Measurements from ENCODE around the gene BNIPL. TPM values are rescaled to one million over a fixed set of nuclear protein-coding genes. Genes with fewer than 3 reads are reported as not detected.

Gene BNIPL
- polyA plus RNA-seq, 1 donor (not counting 4 experiments of a cell fraction or from before 2014, with no cell fraction given), result 9.8 TPM

GRCh38 chr1:151011154-151011850 lies 25.1 kb upstream of the BNIPL start:
- Histone ChIP-seq H4K20me1 (ENCODE audit: control insufficient read depth, extremely low read depth, insufficient read depth, low read length) (no peaks in the 10 kb centered on the region), H3K79me2 (ENCODE audit: control insufficient read depth, insufficient read depth, low read length) (no peaks in the 10 kb centered on the region), H3K9me1 (ENCODE audit: control insufficient read depth, extremely low read depth, insufficient read depth, low read length) (peaks cover 2% of the 10 kb centered on the region), H3K4me3 (ENCODE audit: control insufficient read depth in 2 of 3, extremely low read depth in 1 of 3, insufficient read depth in 2 of 3, low read depth in 1 of 3, low read length in 3 of 3) (no peak overlapping the region), H3K4me2 (ENCODE audit: control insufficient read depth, extremely low read depth, insufficient read depth, low read depth, low read length) (no peak overlapping the region), H2AFZ (ENCODE audit: control insufficient read depth, low read length) (no peak overlapping the region), H3K4me1 (ENCODE audit: control insufficient read depth, extremely low read depth, insufficient read depth, low read length) (peaks cover 26% of the 10 kb centered on the region), H3K36me3 (ENCODE audit: control insufficient read depth in 2 of 2, extremely low read depth in 1 of 2, insufficient read depth in 2 of 2, low read length in 2 of 2) (peaks cover 0 to 4% of the 10 kb centered on the region in 2 experiments), H3K9ac (ENCODE audit: control insufficient read depth, extremely low read depth, insufficient read depth, low read length) (no peak overlapping the region), H3K9me3 (ENCODE audit: control insufficient read depth, low read depth, low read length) (no peaks in the 10 kb centered on the region), H3K27ac (ENCODE audit: control insufficient read depth, insufficient read depth, low read length) (no peak overlapping the region), H3K27me3 (ENCODE audit: control insufficient read depth, extremely low read depth, insufficient read depth, low read length) (no peaks in the 10 kb centered on the region)
- no peak for TF ChIP-seq EZH2 (IDR thresholded peaks at IDR 0.05; ENCODE audit: low read length)
- TF ChIP-seq CTCF (optimal IDR thresholded peaks at IDR 0.05 in 1 of 3, IDR thresholded peaks at IDR 0.05 in 1 of 3, conservative IDR thresholded peaks at IDR 0.05 in 1 of 3; ENCODE audit: extremely low read depth in 1 of 3, insufficient read depth in 2 of 3, low read length in 3 of 3), result no peak
- DNase-seq (ENCODE audit: low read depth, low spot score) (no peak), FAIRE-seq (no peak)
- dilution Hi-C loops (cut with MboI; ENCODE audit: extremely low pct_ligation_motif_present, low sequenced_read_pairs), result no loop called here

- Histone ChIP-seq H3K36me3 (ENCODE audit: control insufficient read depth in 2 of 2, extremely low read depth in 1 of 2, insufficient read depth in 2 of 2, low read length in 2 of 2) (peaks cover 0 to 4% of the 10 kb centered on the region in 2 experiments), H3K9me3 (ENCODE audit: control insufficient read depth, low read depth, low read length) (no peaks in the 10 kb centered on the region), H4K20me1 (ENCODE audit: control insufficient read depth, extremely low read depth, insufficient read depth, low read length) (no peaks in the 10 kb centered on the region), H3K4me2 (ENCODE audit: control insufficient read depth, extremely low read depth, insufficient read depth, low read depth, low read length) (no peak overlapping the region), H3K9me1 (ENCODE audit: control insufficient read depth, extremely low read depth, insufficient read depth, low read length) (peaks cover 2% of the 10 kb centered on the region), H3K4me3 (ENCODE audit: control insufficient read depth in 2 of 3, extremely low read depth in 1 of 3, insufficient read depth in 2 of 3, low read depth in 1 of 3, low read length in 3 of 3) (no peak overlapping the region), H3K27me3 (ENCODE audit: control insufficient read depth, extremely low read depth, insufficient read depth, low read length) (no peaks in the 10 kb centered on the region), H3K79me2 (ENCODE audit: control insufficient read depth, insufficient read depth, low read length) (no peaks in the 10 kb centered on the region), H3K27ac (ENCODE audit: control insufficient read depth, insufficient read depth, low read length) (no peak overlapping the region), H2AFZ (ENCODE audit: control insufficient read depth, low read length) (no peak overlapping the region), H3K9ac (ENCODE audit: control insufficient read depth, extremely low read depth, insufficient read depth, low read length) (no peak overlapping the region), H3K4me1 (ENCODE audit: control insufficient read depth, extremely low read depth, insufficient read depth, low read length) (peaks cover 11% of the 10 kb centered on the region)
- TF ChIP-seq CTCF (optimal IDR thresholded peaks at IDR 0.05 in 1 of 3, IDR thresholded peaks at IDR 0.05 in 1 of 3, conservative IDR thresholded peaks at IDR 0.05 in 1 of 3; ENCODE audit: extremely low read depth in 1 of 3, insufficient read depth in 2 of 3, low read length in 3 of 3) (no peak), EZH2 (IDR thresholded peaks at IDR 0.05; ENCODE audit: low read length) (no peak)
- dilution Hi-C loops (cut with MboI; ENCODE audit: extremely low pct_ligation_motif_present, low sequenced_read_pairs), result no loop called here
- DNase-seq (ENCODE audit: low read depth, low spot score) (no peak), FAIRE-seq (no peak)
Measured at GRCh38 chr1:151012684-151013471, 23.5 kb upstream of the BNIPL start.

All from keratinocyte (primary cell).